Measurements from ENCODE around the gene KLF16. TPM values are rescaled to one million over a fixed set of nuclear protein-coding genes. Genes with fewer than 3 reads are reported as not detected.

The KLF16 gene
- total and polyA plus RNA-seq, 9 of the 15 experiments (the other 6 are each of a cell fraction or from before 2014, with no cell fraction given): 0.04 to 60.4 (median 6.8) TPM

DNA sequence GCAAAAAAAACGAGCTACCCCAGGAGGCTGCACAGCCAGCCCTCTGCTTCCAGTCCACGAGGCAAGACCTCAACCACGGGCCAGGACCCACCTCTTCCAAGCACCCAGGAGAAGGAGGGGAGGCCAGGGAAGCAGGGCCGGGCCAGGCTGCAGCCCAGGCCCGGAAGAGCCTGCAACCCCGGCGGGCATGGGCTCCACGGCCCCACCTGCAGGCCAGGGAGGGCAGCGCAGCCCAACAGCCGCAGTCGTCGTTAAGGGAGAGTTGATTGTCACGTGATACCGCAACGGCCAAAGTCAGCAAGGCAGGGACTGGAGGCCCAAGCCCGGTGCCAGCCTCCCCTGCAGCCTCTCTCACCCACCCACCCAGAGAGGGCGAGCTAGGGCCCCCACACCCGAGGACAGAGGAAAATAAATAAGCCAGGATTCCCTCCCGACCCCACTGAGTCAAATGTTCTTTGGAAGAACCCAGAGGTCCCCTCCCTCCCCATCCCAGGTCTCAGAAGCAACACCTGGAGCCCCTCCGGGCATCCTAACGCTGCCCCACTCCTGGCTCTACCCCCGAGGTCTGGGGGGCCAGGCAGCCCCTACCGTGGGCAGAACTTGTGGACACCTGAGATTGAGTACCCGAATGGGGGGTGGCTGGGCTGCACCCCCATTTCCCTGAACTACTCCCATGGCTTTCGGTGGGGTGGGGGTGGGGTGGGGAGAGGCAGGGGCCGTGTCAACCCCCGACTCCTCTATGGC lies 9.9 kb downstream of the KLF16 start (continued):
- TF ChIP-seq ZNF589 (CRISPR knock-in tag; IDR thresholded peaks at IDR 0.05; ENCODE audit: low read depth) (peak; percentile 58; the same call in 1 of the 2 replicates), MLX (CRISPR knock-in tag; conservative IDR thresholded peaks at IDR 0.05) (no peak), ZBTB17 (CRISPR knock-in tag; IDR thresholded peaks at IDR 0.05) (peak; percentile 66; the same call in 1 of the 2 replicates), NFATC3 (IDR thresholded peaks at IDR 0.05) (no peak), YBX1 (IDR thresholded peaks at IDR 0.05) (no peak), SNRNP70 (optimal IDR thresholded peaks at IDR 0.05; ENCODE audit: low read depth, low read length) (no peak), CBX2 (IDR thresholded peaks at IDR 0.05; ENCODE audit: insufficient read depth, low read length, poor library complexity, severe bottlenecking) (no peak), BRD4 (IDR thresholded peaks at IDR 0.05) (no peak), ZNF174 (CRISPR knock-in tag; IDR thresholded peaks at IDR 0.05) (no peak), ZNF644 (tag; IDR thresholded peaks at IDR 0.05; ENCODE audit: low read depth) (no peak), E2F6 (IDR thresholded peaks at IDR 0.05; ENCODE audit: borderline replicate concordance in 1 of 2, extremely low read depth in 1 of 2, insufficient read depth in 1 of 2, insufficient read length in 1 of 2, low read depth in 1 of 2, low read length in 1 of 2, poor library complexity in 1 of 2, severe bottlenecking in 1 of 2) (peak in 1 of 2 experiments; percentile 64), TCF7L2 (IDR thresholded peaks at IDR 0.05; ENCODE audit: low read depth, low read length) (no peak), RBBP5 (IDR thresholded peaks at IDR 0.05; ENCODE audit: borderline replicate concordance, insufficient read depth, low read length, poor library complexity, severe bottlenecking) (no peak)
- TF ChIP-seq, protein P1, sequence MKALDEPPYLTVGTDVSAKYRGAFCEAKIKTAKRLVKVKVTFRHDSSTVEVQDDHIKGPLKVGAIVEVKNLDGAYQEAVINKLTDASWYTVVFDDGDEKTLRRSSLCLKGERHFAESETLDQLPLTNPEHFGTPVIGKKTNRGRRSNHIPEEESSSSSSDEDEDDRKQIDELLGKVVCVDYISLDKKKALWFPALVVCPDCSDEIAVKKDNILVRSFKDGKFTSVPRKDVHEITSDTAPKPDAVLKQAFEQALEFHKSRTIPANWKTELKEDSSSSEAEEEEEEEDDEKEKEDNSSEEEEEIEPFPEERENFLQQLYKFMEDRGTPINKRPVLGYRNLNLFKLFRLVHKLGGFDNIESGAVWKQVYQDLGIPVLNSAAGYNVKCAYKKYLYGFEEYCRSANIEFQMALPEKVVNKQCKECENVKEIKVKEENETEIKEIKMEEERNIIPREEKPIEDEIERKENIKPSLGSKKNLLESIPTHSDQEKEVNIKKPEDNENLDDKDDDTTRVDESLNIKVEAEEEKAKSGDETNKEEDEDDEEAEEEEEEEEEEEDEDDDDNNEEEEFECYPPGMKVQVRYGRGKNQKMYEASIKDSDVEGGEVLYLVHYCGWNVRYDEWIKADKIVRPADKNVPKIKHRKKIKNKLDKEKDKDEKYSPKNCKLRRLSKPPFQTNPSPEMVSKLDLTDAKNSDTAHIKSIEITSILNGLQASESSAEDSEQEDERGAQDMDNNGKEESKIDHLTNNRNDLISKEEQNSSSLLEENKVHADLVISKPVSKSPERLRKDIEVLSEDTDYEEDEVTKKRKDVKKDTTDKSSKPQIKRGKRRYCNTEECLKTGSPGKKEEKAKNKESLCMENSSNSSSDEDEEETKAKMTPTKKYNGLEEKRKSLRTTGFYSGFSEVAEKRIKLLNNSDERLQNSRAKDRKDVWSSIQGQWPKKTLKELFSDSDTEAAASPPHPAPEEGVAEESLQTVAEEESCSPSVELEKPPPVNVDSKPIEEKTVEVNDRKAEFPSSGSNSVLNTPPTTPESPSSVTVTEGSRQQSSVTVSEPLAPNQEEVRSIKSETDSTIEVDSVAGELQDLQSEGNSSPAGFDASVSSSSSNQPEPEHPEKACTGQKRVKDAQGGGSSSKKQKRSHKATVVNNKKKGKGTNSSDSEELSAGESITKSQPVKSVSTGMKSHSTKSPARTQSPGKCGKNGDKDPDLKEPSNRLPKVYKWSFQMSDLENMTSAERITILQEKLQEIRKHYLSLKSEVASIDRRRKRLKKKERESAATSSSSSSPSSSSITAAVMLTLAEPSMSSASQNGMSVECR (CRISPR knock-in tag; IDR thresholded peaks at IDR 0.05): no peak
- TF ChIP-seq, protein P2, sequence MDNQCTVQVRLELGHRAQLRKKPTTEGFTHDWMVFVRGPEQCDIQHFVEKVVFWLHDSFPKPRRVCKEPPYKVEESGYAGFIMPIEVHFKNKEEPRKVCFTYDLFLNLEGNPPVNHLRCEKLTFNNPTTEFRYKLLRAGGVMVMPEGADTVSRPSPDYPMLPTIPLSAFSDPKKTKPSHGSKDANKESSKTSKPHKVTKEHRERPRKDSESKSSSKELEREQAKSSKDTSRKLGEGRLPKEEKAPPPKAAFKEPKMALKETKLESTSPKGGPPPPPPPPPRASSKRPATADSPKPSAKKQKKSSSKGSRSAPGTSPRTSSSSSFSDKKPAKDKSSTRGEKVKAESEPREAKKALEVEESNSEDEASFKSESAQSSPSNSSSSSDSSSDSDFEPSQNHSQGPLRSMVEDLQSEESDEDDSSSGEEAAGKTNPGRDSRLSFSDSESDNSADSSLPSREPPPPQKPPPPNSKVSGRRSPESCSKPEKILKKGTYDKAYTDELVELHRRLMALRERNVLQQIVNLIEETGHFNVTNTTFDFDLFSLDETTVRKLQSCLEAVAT (IDR thresholded peaks at IDR 0.05): no peak
- TF ChIP-seq, protein P3, sequence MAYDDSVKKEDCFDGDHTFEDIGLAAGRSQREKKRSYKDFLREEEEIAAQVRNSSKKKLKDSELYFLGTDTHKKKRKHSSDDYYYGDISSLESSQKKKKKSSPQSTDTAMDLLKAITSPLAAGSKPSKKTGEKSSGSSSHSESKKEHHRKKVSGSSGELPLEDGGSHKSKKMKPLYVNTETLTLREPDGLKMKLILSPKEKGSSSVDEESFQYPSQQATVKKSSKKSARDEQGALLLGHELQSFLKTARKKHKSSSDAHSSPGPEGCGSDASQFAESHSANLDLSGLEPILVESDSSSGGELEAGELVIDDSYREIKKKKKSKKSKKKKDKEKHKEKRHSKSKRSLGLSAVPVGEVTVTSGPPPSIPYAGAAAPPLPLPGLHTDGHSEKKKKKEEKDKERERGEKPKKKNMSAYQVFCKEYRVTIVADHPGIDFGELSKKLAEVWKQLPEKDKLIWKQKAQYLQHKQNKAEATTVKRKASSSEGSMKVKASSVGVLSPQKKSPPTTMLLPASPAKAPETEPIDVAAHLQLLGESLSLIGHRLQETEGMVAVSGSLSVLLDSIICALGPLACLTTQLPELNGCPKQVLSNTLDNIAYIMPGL (CRISPR knock-in tag; IDR thresholded peaks at IDR 0.05): no peak
